ENCODE results near the gene FUT8. TPM values are rescaled to one million over a fixed set of nuclear protein-coding genes. Genes with fewer than 3 reads are reported as not detected.
"Not testable (repeated sequence)": the region's sequence is repeated elsewhere in the genome, so short reads cannot be mapped to it uniquely, and the experiment has no call there.

FUT8 gene
- total RNA-seq, 1 donor from 2014 or later: 11.5 TPM

DNA sequence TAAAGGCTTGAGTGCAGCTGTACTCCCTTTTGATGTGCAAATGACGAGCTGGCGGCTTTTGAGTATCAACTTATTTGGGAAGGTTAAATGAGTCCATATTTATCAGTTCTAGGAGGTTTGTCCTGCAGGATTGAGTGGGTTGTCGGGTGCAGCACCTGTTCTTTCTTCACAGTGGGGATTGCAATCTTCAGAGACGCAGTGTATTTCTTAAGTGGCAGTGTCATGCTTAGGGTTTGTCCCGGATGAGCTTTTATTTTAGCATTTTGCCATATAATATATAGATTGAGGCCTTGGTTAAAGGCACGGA, 1.2 kb downstream of the FUT8 start:
- ATAC-seq (no peak), DNase-seq (no peak)
- intact Hi-C loops (cut with micrococcal nuclease): loop anchor here (10.0 kb wide), 1 partner anchor 521 kb away; no protein-coding TSS in a partner anchor

DNA sequence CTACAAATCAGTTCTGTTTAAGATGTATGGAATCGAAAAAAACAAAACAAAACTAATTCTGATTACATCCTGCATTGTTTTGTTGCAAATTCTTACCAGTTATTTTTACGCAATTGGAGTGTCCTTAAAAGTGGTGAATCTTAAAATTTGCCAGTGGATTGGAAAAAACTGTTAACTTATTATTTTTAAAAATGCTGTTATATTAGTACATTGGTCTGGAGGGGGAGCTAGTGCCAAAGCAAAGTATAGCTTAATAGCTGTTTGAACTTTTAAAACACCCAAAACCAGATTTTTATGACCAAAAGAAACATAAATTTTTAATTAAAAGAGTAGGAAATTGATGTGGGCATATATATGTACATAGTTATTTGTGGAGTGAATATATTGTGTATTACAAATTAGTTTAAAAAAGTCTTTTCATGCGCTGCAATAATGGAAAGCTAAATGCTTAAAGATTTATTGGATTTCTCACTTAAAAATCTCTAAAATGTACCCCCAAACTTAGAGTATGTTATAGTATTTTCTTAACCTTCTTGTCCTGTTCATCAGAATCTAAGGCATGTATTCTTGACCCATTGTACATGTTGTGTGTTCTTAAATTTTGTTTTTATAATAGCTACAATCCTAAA, 2.5 kb downstream of the FUT8 start:
- intact Hi-C loops (cut with micrococcal nuclease): loop anchor here (5.0 to 10.0 kb wide), 2 partner anchors 407 to 520 kb away; no protein-coding TSS in a partner anchor
- no peak for ATAC-seq
- no peak for DNase-seq

DNA sequence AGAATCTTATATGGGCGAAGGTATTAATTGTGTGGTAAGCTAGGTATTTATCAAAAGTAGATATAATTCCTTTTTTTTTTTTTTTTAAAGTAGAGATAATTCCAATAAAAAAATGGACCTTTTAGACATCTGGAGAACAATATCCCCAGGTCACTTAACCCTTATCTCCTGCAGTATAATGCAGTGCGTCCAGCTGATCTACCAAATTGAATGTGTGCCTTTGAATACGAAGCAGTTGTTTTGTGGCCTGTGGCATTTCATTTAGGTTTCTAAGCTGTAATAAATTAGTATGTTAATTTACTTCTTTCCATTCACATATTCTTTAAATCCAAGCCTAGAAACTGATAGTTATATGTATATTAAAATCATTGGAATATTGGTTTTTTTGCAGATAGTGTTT, 3.1 kb downstream of the FUT8 start:
- ATAC-seq: no peak
- DNase-seq: no peak
- intact Hi-C loops (cut with micrococcal nuclease): loop anchor here (5.0 to 10.0 kb wide), 2 partner anchors 407 to 519 kb away; no protein-coding TSS in a partner anchor

DNA sequence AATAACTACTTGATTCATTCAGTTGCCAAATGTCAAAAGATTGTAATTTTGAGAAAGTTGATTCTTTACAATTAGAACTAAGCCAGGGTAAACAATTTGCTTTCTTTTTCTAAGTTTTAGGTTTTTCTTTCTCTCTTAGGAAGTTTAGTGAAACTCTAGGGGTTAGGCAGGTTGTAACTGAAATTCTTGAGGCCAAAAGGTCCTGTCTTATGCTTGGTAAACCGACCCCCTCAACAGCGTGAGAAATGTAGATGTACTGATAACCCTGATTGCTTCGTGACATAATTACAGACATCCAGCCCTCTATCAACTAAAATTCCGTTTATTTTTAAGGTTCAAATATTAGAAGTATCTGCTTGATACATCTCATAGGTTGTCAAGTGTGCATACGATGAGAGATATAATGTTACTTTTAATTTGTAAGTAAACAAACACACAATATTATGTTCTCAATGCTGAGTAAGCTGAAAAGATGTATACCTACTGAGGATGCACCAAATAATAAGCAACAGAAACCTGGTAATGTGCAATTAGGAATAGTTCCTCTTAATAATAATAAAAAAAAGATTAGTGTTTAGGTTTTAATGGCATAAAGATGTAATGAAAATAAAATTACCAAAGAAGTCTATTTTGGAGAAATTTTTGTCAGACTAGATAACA, 7.2 kb downstream of the FUT8 start:
- ATAC-seq: no peak
- no peak for DNase-seq
- intact Hi-C loops (cut with micrococcal nuclease): loop anchor here (5.0 to 10.0 kb wide), 2 partner anchors 403 to 515 kb away; no protein-coding TSS in a partner anchor

DNA sequence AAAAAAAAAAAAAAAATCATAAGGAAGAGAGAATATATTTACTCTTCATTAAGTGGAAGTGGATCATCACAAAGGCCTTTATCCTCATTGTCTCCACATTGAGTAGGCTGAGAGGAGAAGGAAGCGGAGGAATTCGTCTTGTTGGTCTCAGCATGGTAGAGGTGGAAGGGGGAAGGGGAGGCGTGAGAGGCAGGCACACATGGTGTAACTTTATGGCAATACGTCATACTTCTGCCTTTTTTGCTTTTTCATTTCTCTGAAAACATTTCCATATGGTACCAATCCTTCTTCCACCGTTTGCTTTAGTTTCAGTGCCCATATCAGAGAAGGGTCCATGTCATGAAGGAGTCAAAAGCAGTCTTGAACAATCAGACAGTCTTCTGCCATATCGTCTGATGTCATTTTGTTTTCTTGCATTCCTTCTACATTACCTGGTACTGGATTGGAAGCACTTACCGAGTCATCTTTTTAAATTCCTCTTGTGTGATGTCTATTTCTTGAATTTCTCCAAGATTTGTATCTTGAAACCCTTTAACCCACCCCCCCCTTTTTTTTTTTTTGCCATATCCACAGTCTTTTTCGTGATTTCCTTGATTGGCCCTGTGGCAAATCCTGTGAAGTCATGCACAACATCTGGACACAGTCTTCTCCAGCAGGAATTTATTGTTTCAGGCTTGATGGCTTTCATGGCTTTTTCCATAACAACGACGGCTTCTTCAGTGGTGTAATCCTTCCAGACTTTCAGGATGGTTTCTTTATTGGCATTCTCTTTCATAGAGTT, 8.9 kb downstream of the FUT8 start:
- intact Hi-C loops (cut with micrococcal nuclease): no loop called here
- ATAC-seq (no peak), DNase-seq (no peak)

DNA sequence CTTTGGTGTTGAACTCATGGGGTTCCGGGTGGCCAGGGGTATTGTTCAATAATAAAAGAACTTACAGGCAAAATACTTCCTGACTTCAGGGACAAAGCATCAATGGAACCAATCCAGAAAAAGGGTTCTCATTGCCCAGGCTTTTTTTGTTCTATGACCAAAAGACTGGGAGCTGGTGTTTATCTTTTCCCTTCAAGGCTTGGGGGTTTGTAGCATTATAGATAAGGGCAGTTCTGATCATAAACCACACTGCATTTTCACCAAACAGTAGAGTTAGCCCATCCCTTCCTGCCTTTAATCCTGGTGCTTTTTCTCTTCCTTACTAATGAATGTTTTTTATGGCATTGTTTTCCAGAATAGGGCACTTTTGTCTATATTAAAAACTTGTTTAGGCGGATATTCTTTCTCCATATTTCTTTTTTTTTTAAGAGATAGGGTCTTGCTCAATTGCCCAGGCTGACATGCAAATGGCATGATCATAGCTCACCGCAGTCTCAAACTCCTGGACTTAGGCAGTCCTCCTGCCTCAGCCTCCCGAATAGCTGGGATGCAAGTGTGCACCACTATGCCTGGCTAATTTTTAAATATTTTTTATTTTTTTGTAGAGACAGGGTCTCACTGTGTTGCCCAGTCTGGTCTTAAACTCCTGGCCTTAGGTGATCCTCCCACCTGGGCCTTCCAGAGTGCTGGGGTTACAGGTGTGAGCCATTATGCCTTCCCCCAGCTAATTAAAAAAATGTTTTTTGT, 9.7 kb downstream of the FUT8 start:
- no peak for DNase-seq
- intact Hi-C loops (cut with micrococcal nuclease): no loop called here

DNA sequence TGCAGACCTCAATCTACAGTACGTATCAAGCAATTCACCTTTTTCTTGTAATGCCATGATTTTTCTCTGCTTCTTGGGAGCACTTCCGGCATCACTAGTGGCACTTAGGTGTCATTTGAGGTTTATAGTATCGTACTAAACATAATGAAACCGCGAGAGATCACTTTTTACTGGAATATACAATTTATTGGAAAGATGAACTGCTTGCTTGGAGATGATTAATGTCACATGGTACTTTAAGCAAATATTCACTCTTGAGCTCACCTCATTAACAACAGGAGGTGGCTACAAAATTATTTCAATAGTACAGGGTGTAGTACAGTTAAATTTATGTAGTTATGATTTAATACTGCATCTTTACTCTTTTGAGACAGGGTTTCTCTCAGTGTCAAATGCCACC, 11.5 kb downstream of the FUT8 start:
- intact Hi-C loops (cut with micrococcal nuclease): no loop called here
- DNase-seq (no peak), ATAC-seq (no peak)

More for the DNA sequence above, 9.7 kb downstream of the FUT8 start:
- ATAC-seq: no peak

DNA sequence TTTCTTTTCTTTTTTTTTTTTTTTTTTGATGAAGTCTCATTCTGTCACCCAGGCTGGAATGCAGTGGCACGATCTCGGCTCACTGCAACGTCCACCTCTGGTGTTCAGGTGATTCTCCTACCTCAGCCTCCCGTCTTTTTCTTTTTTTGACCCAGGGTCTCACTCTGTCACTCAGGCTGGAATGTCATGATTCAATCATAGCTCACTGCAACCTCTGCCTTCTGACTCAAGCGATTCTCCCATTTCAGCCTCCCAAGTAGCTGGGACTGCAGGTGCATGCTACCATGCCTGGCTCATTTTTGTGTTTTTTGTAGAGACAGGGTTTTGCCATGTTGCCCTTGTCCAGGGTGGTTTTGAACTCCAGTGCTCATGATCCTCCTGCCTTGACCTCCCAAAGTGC, 12.0 kb downstream of the FUT8 start:
- intact Hi-C loops (cut with micrococcal nuclease): no loop called here
- no peak for DNase-seq
- no peak for ATAC-seq

DNA sequence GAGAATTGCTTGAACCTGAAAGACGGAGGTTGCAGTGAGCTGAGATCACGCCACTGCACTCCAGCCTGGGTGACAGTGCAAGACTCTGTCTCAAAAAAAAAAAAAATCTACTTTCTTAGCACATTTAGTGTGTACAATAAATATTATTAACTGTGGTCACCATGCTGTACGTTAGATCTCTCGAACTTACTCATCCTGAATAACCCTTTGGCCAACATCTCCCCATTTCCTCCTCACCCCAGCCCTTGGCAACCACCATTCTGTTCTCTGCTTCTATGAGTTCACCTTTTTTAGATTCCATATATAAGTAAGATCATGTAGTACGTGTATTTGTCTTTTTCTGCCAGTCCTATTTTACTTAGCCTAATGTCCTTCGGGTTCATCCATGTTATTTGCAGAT, 13.4 kb downstream of the FUT8 start:
- ATAC-seq (no peak), DNase-seq (no peak)
- intact Hi-C loops (cut with micrococcal nuclease): no loop called here

DNA sequence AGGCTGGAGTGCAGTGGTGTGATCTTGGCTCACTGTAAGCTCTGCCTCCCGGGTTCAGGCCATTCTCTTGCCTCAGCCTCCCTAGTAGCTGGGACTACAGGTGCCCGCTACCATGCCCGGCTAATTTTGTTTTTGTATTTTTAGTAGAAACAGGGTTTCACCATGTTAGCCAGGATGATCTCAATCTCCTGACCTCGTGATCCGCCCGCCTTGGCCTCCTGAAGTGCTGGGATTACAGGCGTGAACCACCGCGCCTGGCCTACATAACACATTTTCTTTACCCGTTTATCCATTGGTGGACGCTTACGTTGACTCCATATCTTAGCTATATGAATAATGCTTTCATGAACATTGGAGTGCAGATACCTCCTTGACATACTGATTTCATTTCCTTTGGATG, 14.4 kb downstream of the FUT8 start:
- ATAC-seq; intact Hi-C loops (cut with micrococcal nuclease); DNase-seq: not testable (repeated sequence)

DNA sequence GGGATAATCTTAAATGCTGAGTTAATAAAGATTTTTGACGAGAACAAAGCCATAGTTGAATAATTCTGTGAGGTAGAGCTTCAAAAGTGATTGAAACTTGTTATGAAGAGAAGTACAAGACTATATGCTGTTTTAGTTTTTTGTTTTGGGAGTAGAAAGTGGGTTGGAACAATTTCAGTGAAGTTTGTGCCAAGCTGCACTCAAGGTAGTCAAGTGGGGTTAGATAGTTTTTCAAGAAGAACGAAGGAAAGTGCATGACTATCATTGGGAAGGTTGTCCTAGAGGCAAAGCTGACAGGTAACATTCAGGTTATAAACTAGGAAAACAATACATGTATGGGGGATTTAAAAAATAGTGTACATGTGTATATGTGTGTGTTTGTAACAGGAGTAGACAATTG, 16.2 kb downstream of the FUT8 start:
- DNase-seq (no peak), ATAC-seq (no peak)
- intact Hi-C loops (cut with micrococcal nuclease): no loop called here

DNA sequence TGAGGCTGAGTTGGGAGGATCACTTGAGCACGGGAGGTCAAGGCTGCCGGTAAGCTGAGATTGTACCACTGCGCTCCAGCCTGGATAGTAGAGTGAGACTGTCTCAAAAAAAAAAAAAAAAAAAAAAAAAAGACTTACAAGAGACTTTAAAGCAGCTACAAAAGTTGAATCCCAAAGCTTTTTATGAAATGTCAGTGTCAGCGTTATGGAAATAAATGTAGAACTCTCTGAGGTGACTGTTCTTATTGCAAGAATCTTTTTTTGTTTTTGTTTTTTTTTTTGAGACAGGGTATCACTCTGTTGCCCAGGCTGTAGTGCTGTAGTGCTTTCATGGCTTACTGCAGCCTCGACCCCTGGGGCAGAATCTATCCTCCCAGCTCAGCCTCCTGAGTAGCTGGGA, 17.2 kb downstream of the FUT8 start:
- ATAC-seq: no peak
- intact Hi-C loops (cut with micrococcal nuclease): no loop called here
- DNase-seq: no peak

DNA sequence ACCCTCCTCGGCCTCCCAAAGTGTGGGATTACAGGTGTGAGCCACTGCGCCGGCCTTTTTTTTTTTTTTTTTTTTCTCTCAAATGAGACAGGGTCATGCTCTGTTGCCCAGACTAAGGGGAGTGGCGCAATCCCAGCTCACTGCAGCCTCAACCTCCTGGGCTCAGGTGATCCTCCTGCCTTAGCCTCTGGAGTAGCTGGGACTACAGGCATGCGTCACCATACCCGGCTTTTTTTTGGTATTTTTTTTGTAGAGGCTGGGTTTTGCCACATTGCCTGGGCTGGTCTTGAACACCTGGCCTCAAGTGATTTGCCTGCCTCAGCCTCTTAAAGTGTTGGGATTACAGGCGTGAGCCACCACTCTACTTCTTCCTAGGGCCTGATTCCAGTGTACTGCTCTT, 18.7 kb downstream of the FUT8 start:
- no peak for ATAC-seq
- intact Hi-C loops (cut with micrococcal nuclease): no loop called here
- no peak for DNase-seq

DNA sequence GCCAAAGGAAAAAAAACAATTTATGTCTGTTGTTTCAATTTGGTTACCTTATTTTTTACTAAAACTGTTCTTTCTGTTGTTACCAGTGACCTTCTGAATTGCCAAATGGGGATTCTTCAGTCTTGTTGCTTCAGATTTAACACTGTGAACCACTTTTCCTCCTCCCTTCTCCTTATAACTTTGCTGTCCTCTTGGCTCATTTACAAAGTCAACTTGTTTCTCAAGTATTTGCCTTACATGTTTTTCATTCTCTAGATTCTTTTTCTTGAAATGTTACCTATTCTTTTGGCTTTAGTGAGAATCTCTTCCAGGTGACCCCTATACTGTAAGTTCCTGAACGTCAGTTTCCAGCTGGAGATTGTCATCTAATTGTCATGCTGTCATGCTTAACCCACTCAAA, 19.4 kb downstream of the FUT8 start:
- intact Hi-C loops (cut with micrococcal nuclease): no loop called here
- DNase-seq: no peak
- no peak for ATAC-seq

DNA sequence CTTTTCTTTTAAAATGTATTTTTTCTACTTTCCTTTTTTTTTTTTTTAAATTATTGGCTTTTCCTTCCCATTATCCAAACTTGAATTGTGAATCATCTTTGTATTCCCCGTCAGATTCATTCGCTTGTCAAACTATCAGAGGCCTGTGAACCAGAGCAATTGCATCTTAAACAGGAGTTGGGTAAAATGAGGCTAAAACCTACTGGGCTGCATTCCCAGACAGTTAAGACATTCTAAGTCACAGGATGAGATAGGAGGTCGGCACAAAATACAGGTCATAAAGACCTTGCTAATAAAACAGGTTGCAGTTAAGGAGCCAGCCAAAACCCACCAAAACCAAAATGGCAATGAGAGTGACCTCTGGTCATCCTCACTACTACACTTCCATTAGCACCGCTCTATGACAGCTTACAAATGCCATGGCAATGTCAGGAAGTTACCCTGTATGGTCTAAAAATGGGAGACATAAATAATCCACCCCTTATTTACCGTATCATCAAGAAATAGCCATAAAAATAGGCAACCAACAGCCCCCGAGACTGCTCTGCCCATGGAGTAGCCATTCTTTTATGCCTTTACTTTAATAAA, 19.9 kb downstream of the FUT8 start:
- no peak for DNase-seq
- ATAC-seq: no peak
- intact Hi-C loops (cut with micrococcal nuclease): no loop called here

DNA sequence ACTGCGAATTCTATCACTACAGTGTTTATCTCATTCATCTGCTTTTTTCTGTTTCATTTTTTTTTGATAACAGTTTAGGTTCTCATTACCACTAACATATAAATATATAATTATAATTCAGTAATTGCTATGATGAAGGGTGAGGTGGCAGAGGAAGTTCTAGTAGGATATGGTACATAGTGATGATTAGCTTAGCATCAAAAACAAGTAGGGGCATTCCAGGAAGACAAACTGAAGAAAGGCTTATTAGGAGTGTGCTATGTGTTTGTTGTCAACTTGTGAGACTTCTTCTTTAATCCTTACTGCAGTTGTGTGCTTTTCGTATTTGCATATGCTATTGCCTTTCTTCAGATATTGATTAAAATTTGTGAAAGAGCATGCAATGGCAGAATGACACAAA, 20.6 kb downstream of the FUT8 start:
- no peak for DNase-seq

DNA sequence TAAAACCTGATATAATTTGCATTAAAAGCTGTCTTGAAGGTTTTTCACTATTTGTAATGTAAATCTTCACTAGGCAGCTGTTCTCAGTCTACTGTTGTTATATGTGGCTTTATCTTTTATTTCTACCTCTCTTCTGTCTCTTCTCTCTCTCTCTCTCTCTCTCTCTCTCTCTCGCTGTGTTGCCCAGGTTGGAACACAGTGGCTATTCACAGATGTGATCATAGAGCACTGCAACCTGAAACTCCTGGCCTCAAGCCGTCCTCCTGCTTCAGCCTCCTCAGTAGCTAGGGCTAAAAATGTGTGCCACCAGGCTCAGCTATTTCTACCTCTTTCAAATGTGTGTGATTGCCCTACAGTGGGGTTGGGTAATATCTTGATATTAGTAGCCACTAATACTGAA, 21.1 kb downstream of the FUT8 start:
- intact Hi-C loops (cut with micrococcal nuclease): no loop called here
- ATAC-seq: no peak
- no peak for DNase-seq

More for the DNA sequence above, 20.6 kb downstream of the FUT8 start:
- intact Hi-C loops (cut with micrococcal nuclease): no loop called here
- no peak for ATAC-seq

DNA sequence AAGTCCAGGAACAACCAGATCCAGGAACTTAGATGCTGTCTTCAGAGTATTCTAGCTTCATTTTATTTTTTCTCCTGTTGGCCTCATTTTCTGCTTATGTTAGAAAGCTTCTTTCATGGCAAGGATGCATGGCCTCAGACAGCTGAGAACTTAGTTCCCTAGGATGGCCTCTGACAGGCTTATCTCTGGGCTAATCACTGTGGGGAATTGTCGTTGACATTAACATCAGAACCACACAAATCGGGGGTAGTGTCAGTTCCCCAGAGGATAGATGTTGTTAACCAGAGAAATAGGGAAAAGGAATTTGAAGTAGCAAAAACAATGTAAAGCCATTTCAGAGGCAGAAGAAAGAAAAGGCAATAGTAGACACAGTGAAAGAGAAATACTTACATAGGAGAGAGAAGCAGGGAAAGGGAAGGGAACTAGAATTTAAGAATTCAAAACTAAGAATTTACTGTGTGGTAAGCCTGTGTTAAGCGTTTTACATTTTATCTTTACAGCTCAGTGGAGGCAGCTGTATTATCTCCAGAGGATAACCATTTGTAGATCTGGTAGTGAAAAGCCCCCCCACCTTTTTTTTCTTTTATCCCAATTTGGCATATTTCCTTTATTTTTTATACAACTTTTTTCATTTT, 21.8 kb downstream of the FUT8 start:
- ATAC-seq (no peak), DNase-seq (no peak)

More for the DNA sequence above, 21.8 kb downstream of the FUT8 start:
- intact Hi-C loops (cut with micrococcal nuclease): no loop called here
